KMS-11 (cell line): Measurements from ENCODE around the gene PFKP.

Experiments used
- H2AFZ ChIP-seq: fragments of 200-600 bp; sonication (generic); 2 replicates; pipeline ENCODE4 v1.6.1; 2016; ENCODE audit warnings: antibody characterized with exemption, mixed run types, low read depth
- H3K27ac ChIP-seq: fragments of 200-600 bp; sonication (generic); 2 replicates; pipeline ENCODE4 v1.6.1; 2016; ENCODE audit warnings: mild to moderate bottlenecking, mixed run types
- H3K27me3 ChIP-seq: fragments of 200-600 bp; sonication (generic); 2 replicates; pipeline ENCODE4 v1.6.1; 2017; ENCODE audit warnings: mild to moderate bottlenecking, low read depth, mixed run types, moderate library complexity; ENCODE audit not compliant: insufficient read depth
- H3K36me3 ChIP-seq: fragments of 200-600 bp; sonication (generic); 2 replicates; pipeline ENCODE4 v1.6.1; 2017; ENCODE audit warnings: mild to moderate bottlenecking, mixed run types; ENCODE audit not compliant: insufficient read depth
- H3K4me1 ChIP-seq: fragments of 200-600 bp; sonication (generic); 2 replicates; pipeline ENCODE4 v1.6.1; 2016; ENCODE audit warnings: mild to moderate bottlenecking, low read depth, mixed run types; ENCODE audit not compliant: poor library complexity, severe bottlenecking
- H3K4me2 ChIP-seq: fragments of 200-600 bp; sonication (generic); 2 replicates; pipeline ENCODE4 v1.7.0; 2016; ENCODE audit warnings: mild to moderate bottlenecking, mixed run types
- H3K4me3 ChIP-seq: fragments of 200-600 bp; sonication (generic); IDR thresholded peaks from 2 replicates; pipeline ENCODE4 v1.6.1; 2017; ENCODE audit warnings: low read depth, low read length, mixed read lengths; ENCODE audit not compliant: insufficient read depth
- H3K79me2 ChIP-seq: fragments of 200-600 bp; sonication (generic); 2 replicates; pipeline ENCODE4 v1.6.1; 2016; ENCODE audit warnings: low read depth, mixed run types; ENCODE audit not compliant: insufficient read depth
- H3K9ac ChIP-seq: fragments of 200-600 bp; sonication (generic); 2 replicates; pipeline ENCODE4 v1.6.1; 2016; ENCODE audit warnings: mild to moderate bottlenecking, mixed run types
- H4K20me1 ChIP-seq: fragments of 200-600 bp; sonication (generic); 2 replicates; pipeline ENCODE4 v1.6.1; 2016; ENCODE audit warnings: mild to moderate bottlenecking, mixed run types; ENCODE audit not compliant: insufficient read depth
- TF ChIP-seq, protein P1 (sequence below): fragments of 200-600 bp; sonication (generic); conservative IDR thresholded peaks from 2 replicates; pipeline ENCODE4 v1.6.1; 2017; ENCODE audit warnings: low read depth, mild to moderate bottlenecking, antibody characterized with exemption, low read length, moderate library complexity, mixed read lengths

Gene PFKP

DNA sequence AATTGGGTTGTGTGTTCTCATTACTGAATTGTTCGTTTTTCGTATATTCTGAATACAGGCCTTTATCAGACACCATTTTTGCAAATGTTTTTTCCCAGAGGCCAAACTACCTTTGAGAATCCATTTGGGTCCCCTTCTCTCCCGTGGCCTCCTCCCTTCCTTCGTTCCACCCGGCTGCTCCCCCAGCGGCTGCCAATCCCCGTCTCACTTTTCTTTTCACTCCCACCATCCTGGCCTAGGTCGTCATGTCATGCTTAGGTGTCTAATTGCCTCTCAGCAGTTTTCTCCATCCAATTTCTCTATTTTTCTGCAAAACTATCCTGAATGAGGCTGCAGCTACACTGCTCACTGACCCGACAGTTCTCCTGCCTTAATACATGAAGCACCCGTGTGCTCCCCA, 87.3 kb downstream of the PFKP start:
- Histone ChIP-seq H3K36me3 (peaks cover 6% of the 10 kb centered on the region; the same call in 1 of the 2 replicates), H3K27ac (no peak overlapping the region)

DNA sequence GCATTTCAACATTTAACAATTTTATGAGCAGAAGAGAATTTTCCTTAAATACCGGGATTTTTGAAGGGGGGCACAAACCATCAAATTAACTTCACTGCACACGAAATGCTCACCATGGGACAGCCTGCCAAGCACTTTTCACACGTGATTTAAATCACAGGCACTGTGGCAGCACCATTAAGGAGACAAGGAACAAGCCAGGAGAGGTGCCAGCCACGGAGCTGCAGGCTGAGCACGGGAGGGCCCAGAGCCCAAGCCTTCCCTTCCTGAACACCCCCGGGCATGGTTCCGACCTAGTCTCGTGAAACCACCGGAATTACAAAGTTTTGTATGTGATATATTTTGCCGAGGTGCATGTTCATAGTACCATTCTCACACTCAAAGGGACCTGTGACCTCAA, 91.8 kb downstream of the PFKP start:
- Histone ChIP-seq H2AFZ (no peak overlapping the region), H3K36me3 (peaks cover 6% of the 10 kb centered on the region; the same call in 1 of the 2 replicates), H3K27me3 (no peaks in the 10 kb centered on the region), H3K4me2 (no peak overlapping the region), H3K4me3 (no peak overlapping the region), H3K79me2 (no peaks in the 10 kb centered on the region), H3K4me1 (no peaks in the 10 kb centered on the region), H4K20me1 (no peaks in the 10 kb centered on the region), H3K27ac (no peak overlapping the region), H3K9ac (no peak overlapping the region)
- TF ChIP-seq, protein P1, sequence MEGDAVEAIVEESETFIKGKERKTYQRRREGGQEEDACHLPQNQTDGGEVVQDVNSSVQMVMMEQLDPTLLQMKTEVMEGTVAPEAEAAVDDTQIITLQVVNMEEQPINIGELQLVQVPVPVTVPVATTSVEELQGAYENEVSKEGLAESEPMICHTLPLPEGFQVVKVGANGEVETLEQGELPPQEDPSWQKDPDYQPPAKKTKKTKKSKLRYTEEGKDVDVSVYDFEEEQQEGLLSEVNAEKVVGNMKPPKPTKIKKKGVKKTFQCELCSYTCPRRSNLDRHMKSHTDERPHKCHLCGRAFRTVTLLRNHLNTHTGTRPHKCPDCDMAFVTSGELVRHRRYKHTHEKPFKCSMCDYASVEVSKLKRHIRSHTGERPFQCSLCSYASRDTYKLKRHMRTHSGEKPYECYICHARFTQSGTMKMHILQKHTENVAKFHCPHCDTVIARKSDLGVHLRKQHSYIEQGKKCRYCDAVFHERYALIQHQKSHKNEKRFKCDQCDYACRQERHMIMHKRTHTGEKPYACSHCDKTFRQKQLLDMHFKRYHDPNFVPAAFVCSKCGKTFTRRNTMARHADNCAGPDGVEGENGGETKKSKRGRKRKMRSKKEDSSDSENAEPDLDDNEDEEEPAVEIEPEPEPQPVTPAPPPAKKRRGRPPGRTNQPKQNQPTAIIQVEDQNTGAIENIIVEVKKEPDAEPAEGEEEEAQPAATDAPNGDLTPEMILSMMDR = no peak

More for the DNA sequence above, 87.3 kb downstream of the PFKP start:
- TF ChIP-seq, protein P1 = no peak
- Histone ChIP-seq H3K79me2 (no peaks in the 10 kb centered on the region), H2AFZ (no peak overlapping the region), H3K4me1 (peaks cover 7% of the 10 kb centered on the region), H3K4me3 (no peak overlapping the region), H3K9ac (no peak overlapping the region), H4K20me1 (no peaks in the 10 kb centered on the region), H3K4me2 (no peak overlapping the region), H3K27me3 (no peaks in the 10 kb centered on the region)

DNA sequence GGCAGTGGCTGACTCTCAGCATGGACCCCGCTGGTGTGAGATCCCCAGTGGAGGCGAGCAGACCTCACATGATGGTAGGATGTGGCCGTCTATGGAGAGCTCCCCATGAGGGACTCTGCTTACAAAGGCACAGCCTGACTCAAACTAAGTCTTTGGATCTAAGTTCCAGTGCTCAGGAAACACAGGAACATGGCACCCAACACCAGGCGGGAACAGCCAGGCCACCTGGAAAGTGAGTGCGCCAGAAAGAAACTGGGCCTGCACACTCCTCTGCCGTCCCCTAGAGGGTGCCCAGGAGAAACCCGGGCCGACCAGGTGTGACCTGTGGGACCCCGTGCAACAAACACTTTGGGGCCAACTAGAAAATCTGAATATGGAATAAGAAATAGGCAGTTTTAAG, 95.2 kb downstream of the PFKP start:
- no peak overlapping the region for H2AFZ ChIP-seq
- no peaks in the 10 kb centered on the region for H3K27me3 ChIP-seq

DNA sequence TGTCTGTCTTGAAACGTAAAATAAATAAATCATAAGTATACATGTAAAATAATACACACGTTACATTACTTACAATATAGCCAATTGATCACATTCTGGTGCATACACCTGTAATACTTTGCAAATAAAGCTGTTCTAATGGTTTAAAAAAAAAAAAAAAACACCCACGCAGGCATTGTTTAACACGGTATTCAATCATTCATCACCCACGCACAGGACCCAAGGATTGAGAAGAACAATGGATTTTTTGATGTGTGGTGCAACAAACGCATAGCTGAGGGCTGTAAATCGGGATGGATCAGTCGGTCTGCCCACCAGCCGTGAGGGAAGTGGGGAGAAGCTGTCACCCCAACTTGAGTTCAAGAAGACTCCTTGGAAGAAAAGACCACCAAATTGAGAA, 96.5 kb downstream of the PFKP start:
- Histone ChIP-seq H3K27ac (no peak overlapping the region), H3K4me1 (no peaks in the 10 kb centered on the region), H2AFZ (no peak overlapping the region), H4K20me1 (no peaks in the 10 kb centered on the region), H3K36me3 (peaks cover 7% of the 10 kb centered on the region; the same call in 1 of the 2 replicates), H3K27me3 (no peaks in the 10 kb centered on the region), H3K4me2 (no peak overlapping the region), H3K79me2 (no peaks in the 10 kb centered on the region), H3K9ac (no peak overlapping the region), H3K4me3 (no peak overlapping the region)
- TF ChIP-seq, protein P1 = no peak

More for the DNA sequence above, 95.2 kb downstream of the PFKP start:
- Histone ChIP-seq H3K4me2 (no peak overlapping the region), H3K4me3 (no peak overlapping the region), H3K4me1 (no peaks in the 10 kb centered on the region), H3K36me3 (peaks cover 7% of the 10 kb centered on the region; the same call in 1 of the 2 replicates), H3K9ac (no peak overlapping the region), H3K79me2 (no peaks in the 10 kb centered on the region), H3K27ac (no peak overlapping the region), H4K20me1 (no peaks in the 10 kb centered on the region)
- TF ChIP-seq, protein P1 = no peak; the same call in 1 of the 2 replicates
